Loucy (cell line): Measurements from ENCODE around the gene PPP6R1.

Experiments used
- CTCF ChIP-seq: fragments of 200-600 bp; sonication (generic); conservative IDR thresholded peaks from 2 replicates; pipeline ENCODE4 v1.5.1; 2014; ENCODE audit warnings: mild to moderate bottlenecking, antibody characterized with exemption, low read length
- EZH2phosphoT487 ChIP-seq: fragments of 200-600 bp; IDR thresholded peaks from 2 replicates; pipeline ENCODE4 v1.6.1; 2018; ENCODE audit warnings: antibody characterized with exemption, mild to moderate bottlenecking, moderate library complexity, borderline replicate concordance

- no peak for TF ChIP-seq CTCF
- no peak for TF ChIP-seq EZH2phosphoT487
Measured at GRCh38 chr19:55223291-55224037, 35.4 kb downstream of the PPP6R1 start.
